HepG2 (cell line): ENCODE measurements around the gene KLF6. TPM values are rescaled to one million over a fixed set of nuclear protein-coding genes. Genes with fewer than 3 reads are reported as not detected.

Source experiments
- AKAP8 ChIP-seq: sonication (generic); formaldehyde crosslinking; IDR thresholded peaks from 2 replicates; pipeline ENCODE4 v1.5.1; 2020; ENCODE audit warnings: mild to moderate bottlenecking, missing genetic modification reagents
- ARNT2 ChIP-seq: sonication (generic); formaldehyde crosslinking; IDR thresholded peaks from 2 replicates; pipeline ENCODE4 v1.8.0; 2022; ENCODE audit warnings: mild to moderate bottlenecking, low read depth, missing genetic modification reagents, moderate library complexity
- BRD4 ChIP-seq: sonication (generic); formaldehyde crosslinking; IDR thresholded peaks from 2 replicates; pipeline ENCODE4 v1.4.0; 2020; ENCODE audit warnings: missing genetic modification reagents
- ELF4 ChIP-seq: sonication (generic); formaldehyde crosslinking; IDR thresholded peaks from 2 replicates; pipeline ENCODE4 v1.5.0; 2020; ENCODE audit warnings: missing genetic modification reagents, mild to moderate bottlenecking, moderate library complexity, borderline replicate concordance
- FOXO1 ChIP-seq: sonication (generic); formaldehyde crosslinking; IDR thresholded peaks from 2 replicates; pipeline ENCODE4 v1.4.0; 2020; ENCODE audit warnings: missing genetic modification reagents
- GTF2F1 ChIP-seq: fragments of 150-350 bp; IDR thresholded peaks from 2 replicates; pipeline ENCODE4 v1.6.1; 2014; ENCODE audit warnings: low read length
- HNRNPK ChIP-seq: fragments of 200-400 bp; formaldehyde crosslinking; IDR thresholded peaks from 2 replicates; pipeline ENCODE4 v1.6.1; 2018; ENCODE audit warnings: low read length, low read depth, moderate library complexity, mild to moderate bottlenecking; ENCODE audit not compliant: poor library complexity, severe bottlenecking
- HOXA7 ChIP-seq: sonication (generic); formaldehyde crosslinking; IDR thresholded peaks from 2 replicates; pipeline ENCODE4 v1.8.1; 2022; ENCODE audit warnings: mild to moderate bottlenecking, missing genetic modification reagents, moderate library complexity
- MYC ChIP-seq: sonication (generic); formaldehyde crosslinking; IDR thresholded peaks from 2 replicates; pipeline ENCODE4 v1.9.0; 2021; ENCODE audit warnings: missing genetic modification reagents, borderline replicate concordance
- PRMT3 ChIP-seq: sonication (generic); formaldehyde crosslinking; IDR thresholded peaks from 2 replicates; pipeline ENCODE4 v1.8.1; 2022; ENCODE audit warnings: low read depth, mild to moderate bottlenecking, moderate library complexity, missing genetic modification reagents, borderline replicate concordance
- SIX1 ChIP-seq: sonication (generic); formaldehyde crosslinking; IDR thresholded peaks from 2 replicates; pipeline ENCODE4 v1.4.0; 2020; ENCODE audit warnings: missing genetic modification reagents, borderline replicate concordance
- SKI ChIP-seq: fragments of 450-650 bp; IDR thresholded peaks from one replicate; pipeline ENCODE4 v1.6.1; 2018; ENCODE audit warnings: mild to moderate bottlenecking; ENCODE audit not compliant: partially characterized antibody
- THAP9 ChIP-seq: sonication (generic); formaldehyde crosslinking; IDR thresholded peaks from 2 replicates; pipeline ENCODE4; 2020; ENCODE audit warnings: missing genetic modification reagents, mild to moderate bottlenecking, borderline replicate concordance
- YEATS4 ChIP-seq: sonication (generic); formaldehyde crosslinking; IDR thresholded peaks from 2 replicates; pipeline ENCODE4 v1.4.0; 2020; ENCODE audit warnings: missing genetic modification reagents, borderline replicate concordance
- ZNF101 ChIP-seq: sonication (generic); formaldehyde crosslinking; IDR thresholded peaks from 2 replicates; pipeline ENCODE4 v1.4.0; 2020; ENCODE audit warnings: mild to moderate bottlenecking, low read depth, missing genetic modification reagents, borderline replicate concordance
- ZNF280D ChIP-seq: sonication (generic); formaldehyde crosslinking; IDR thresholded peaks from 2 replicates; pipeline ENCODE4 v1.5.1; 2020; ENCODE audit warnings: mild to moderate bottlenecking, missing genetic modification reagents
- ZNF441 ChIP-seq: sonication (generic); formaldehyde crosslinking; IDR thresholded peaks from 2 replicates; pipeline ENCODE4 v1.7.0; 2021; ENCODE audit warnings: missing genetic modification reagents, borderline replicate concordance
- ZNF503 ChIP-seq: sonication (generic); formaldehyde crosslinking; IDR thresholded peaks from 2 replicates; pipeline ENCODE4 v1.4.0; 2020; ENCODE audit warnings: missing genetic modification reagents
- ZNF572 ChIP-seq: sonication (generic); formaldehyde crosslinking; IDR thresholded peaks from 2 replicates; pipeline ENCODE4 v1.5.1; 2020; ENCODE audit warnings: mild to moderate bottlenecking, missing genetic modification reagents
- ZNF691 ChIP-seq: sonication (generic); formaldehyde crosslinking; IDR thresholded peaks from 2 replicates; pipeline ENCODE4 v1.4.0; 2020; ENCODE audit warnings: missing genetic modification reagents, low read depth, mild to moderate bottlenecking, borderline replicate concordance
- polyA plus RNA-seq, 8 experiments: library from polyadenylated mRNA; depleted of rRNA in 3 of 8; stranded (reverse) in 7 of 8; unstranded in 1 of 8; fragments of >200 nt; fragmentation: Illumina TruSeq in 4 of 8; extraction: Trizol in 4 of 8; gene quantifications; 2 replicates each; pipeline versions ENCODE4 v1.2.1 to v1.2.3, GENCODE V29; 2011 to 2016; ENCODE audit warnings: low read depth in 4 of 8, missing spikeins in 1 of 8, mixed read lengths in 1 of 8; ENCODE audit not compliant: insufficient read depth in 1 of 8
- total RNA-seq, 5 experiments: library from RNA; depleted of rRNA; stranded (reverse); fragments of >200 nt; fragmentation: Illumina TruSeq; extraction: Trizol; gene quantifications; 2 replicates each; pipeline ENCODE4 v1.2.3, GENCODE V29; 2016; ENCODE audit warnings: low read depth in 1 of 5

KLF6 gene
- total and polyA plus RNA-seq, 2 of the 13 experiments (the other 11 are each of a cell fraction or from before 2014, with no cell fraction given) = 27.0 to 71.9 TPM

GRCh38 chr10:3786295-3787015 lies 1.4 kb upstream of the KLF6 start (continued):
- TF ChIP-seq ZNF691 (CRISPR knock-in tag) (peak; percentile 60; the same call in 1 of the 2 replicates), SKI (peak; percentile 82), ZNF441 (no peak; the same call in 1 of the 2 replicates), MYC (CRISPR knock-in tag) (peak; percentile 75; the same call in 1 of the 2 replicates), ARNT2 (peak; percentile 47; the same call in 1 of the 2 replicates), FOXO1 (CRISPR knock-in tag) (peak; percentile 93), ZNF572 (CRISPR knock-in tag) (no peak), BRD4 (CRISPR knock-in tag) (peak; percentile 16; the same call in 1 of the 2 replicates), ZNF101 (CRISPR knock-in tag) (no peak), GTF2F1 (0 out of 2 replicates have a peak, but pooled peaks have one; percentile 43), HOXA7 (no peak), ZNF503 (CRISPR knock-in tag) (peak; percentile 83), THAP9 (CRISPR knock-in tag) (peak; percentile 38; the same call in 1 of the 2 replicates), ZNF280D (CRISPR knock-in tag) (peak; percentile 33; the same call in 1 of the 2 replicates), ELF4 (CRISPR knock-in tag) (0 out of 2 replicates have a peak, but pooled peaks have one; percentile 42), PRMT3 (CRISPR knock-in tag) (no peak), HNRNPK (peak; percentile 11), SIX1 (CRISPR knock-in tag) (no peak), YEATS4 (CRISPR knock-in tag) (peak; percentile 28; the same call in 1 of the 2 replicates), AKAP8 (peak; percentile 71; the same call in 1 of the 2 replicates)
